ENCODE measurements around the gene GUCY1B1. TPM values are rescaled to one million over a fixed set of nuclear protein-coding genes. Genes with fewer than 3 reads are reported as not detected.

The GUCY1B1 gene
- total RNA-seq, 1 experiment from 2014 or later: not detected

DNA sequence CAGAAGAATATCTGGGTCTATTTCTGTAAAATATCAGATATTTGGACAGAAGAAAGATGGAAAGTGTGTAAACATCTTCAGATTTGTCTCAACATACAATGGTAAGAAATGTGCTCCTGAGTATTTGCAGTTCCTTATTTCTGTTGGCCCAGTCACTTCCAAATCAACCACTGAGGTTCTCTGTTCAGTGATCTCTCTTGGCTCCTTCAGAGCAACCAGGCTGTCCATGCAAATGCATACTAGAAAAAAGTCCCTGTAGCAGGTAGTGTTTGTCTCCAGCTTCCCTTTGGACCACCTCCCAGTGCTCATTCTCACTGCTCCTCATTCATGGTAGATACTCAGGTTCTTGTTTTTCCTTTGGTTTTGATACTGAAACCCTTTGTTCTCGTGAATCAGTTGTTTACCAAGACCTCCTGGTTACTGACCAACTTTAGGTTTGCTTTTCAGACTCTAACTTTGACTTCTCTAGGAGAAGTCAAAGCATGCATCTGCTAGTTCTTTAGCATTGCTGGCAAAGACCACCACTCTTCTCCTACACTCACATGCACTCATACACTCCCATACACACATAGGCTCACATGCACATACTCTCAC is 78.5 kb downstream of the GUCY1B1 start:
- BruUV-seq (replicated peaks): no TSS peak
- ChIA-PET CTCF (no interaction called here), RAD21 (ENCODE audit: low non-redundant PET in 1 of 2, low total read pairs in 2 of 2, uncharacterized antibody in 2 of 2, unreplicated experiment in 2 of 2) (no interaction called here), POLR2A (no interaction called here)
- no peaks in the 10 kb centered on the region for H3K79me2 ChIP-seq (ENCODE audit: insufficient read depth, low read length)
- H3K4me1 ChIP-seq (ENCODE audit: control insufficient read depth in 1 of 2, insufficient read depth in 2 of 2, low read length in 2 of 2): no peaks in the 10 kb centered on the region
- H2AFZ ChIP-seq (ENCODE audit: low read depth, low read length, poor library complexity, severe bottlenecking): no peak overlapping the region
- H3K9me3 ChIP-seq (ENCODE audit: control insufficient read depth in 1 of 2, insufficient read depth in 1 of 2, low read depth in 1 of 2, low read length in 2 of 2): no peaks in the 10 kb centered on the region
- intact Hi-C loops (cut with micrococcal nuclease): no loop called here
- DNase-seq (ENCODE audit: low read depth, low spot score): no peak
- H3K9me2 ChIP-seq (ENCODE audit: insufficient read depth): no peaks in the 10 kb centered on the region
- H3K4me3 ChIP-seq (replicated peaks in 1 of 2; ENCODE audit: low read depth in 1 of 2, low read length in 2 of 2): no peak overlapping the region
- H3K27ac ChIP-seq (ENCODE audit: low read depth, low read length): no peak overlapping the region
- H3K9ac ChIP-seq (ENCODE audit: low read length): no peak overlapping the region
- no peaks in the 10 kb centered on the region for H3K27me3 ChIP-seq (ENCODE audit: insufficient read depth, low read length)
- TF ChIP-seq FOSL1 (IDR thresholded peaks at IDR 0.05; ENCODE audit: low read depth) (no peak), RAD21 (IDR thresholded peaks at IDR 0.05; ENCODE audit: low read depth) (no peak)
- H4K20me1 ChIP-seq (ENCODE audit: insufficient read depth): no peaks in the 10 kb centered on the region
- H3K36me3 ChIP-seq (ENCODE audit: control insufficient read depth in 1 of 2, insufficient read depth in 2 of 2, low read length in 2 of 2): no peaks in the 10 kb centered on the region
- no peak for ATAC-seq
- H3K4me2 ChIP-seq (ENCODE audit: low read length): no peak overlapping the region

DNA sequence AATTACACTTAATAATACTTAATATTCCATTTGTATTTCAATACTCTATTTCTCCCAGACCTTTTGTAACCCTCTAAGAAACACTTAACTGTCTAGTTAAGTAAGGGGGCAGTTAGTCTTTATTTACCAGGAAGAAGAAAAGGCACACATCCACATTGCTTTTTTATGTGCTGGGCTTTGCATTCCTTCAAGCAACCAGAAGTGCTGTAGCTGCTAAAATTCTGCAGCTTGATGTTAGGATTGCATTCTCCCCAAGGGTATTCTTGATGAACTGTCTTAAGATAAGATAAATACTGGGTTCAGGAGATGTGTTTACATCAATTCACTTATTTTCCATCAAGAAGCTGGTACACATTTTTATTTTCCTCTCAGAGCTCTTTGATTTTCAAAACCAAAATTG is 83.3 kb downstream of the GUCY1B1 start:
- RAD21 ChIA-PET (ENCODE audit: low non-redundant PET in 1 of 2, low total read pairs in 2 of 2, uncharacterized antibody in 2 of 2, unreplicated experiment in 2 of 2): no interaction called here
- intact Hi-C loops (cut with micrococcal nuclease): no loop called here
- no TSS peak for BruUV-seq (replicated peaks)
- CTCF ChIA-PET: no interaction called here
- no peaks in the 10 kb centered on the region for H3K9me2 ChIP-seq (ENCODE audit: insufficient read depth)
- POLR2A ChIA-PET: no interaction called here
- H3K27ac ChIP-seq (ENCODE audit: low read depth, low read length): no peak overlapping the region
- TF ChIP-seq ATF3 (IDR thresholded peaks at IDR 0.05) (no peak), JUND (IDR thresholded peaks at IDR 0.05) (no peak), ZFX (IDR thresholded peaks at IDR 0.05) (no peak), ZNF274 (IDR thresholded peaks at IDR 0.05; ENCODE audit: low read depth, low read length) (no peak), TCF7L2 (IDR thresholded peaks at IDR 0.05; ENCODE audit: borderline replicate concordance, extremely low read depth, insufficient read depth, insufficient read length) (no peak), EZH2phosphoT487 (IDR thresholded peaks at IDR 0.05; ENCODE audit: borderline replicate concordance) (no peak), CTCF (IDR thresholded peaks at IDR 0.05 in 2 of 3, conservative IDR thresholded peaks at IDR 0.05 in 1 of 3; ENCODE audit: borderline replicate concordance in 1 of 3, insufficient read depth in 1 of 3, low read depth in 2 of 3, low read length in 2 of 3) (no peak), ZBTB33 (IDR thresholded peaks at IDR 0.05; ENCODE audit: extremely low read depth, insufficient replicate concordance, low read length) (no peak), CBX3 (IDR thresholded peaks at IDR 0.05; ENCODE audit: low read depth) (no peak), YY1 (IDR thresholded peaks at IDR 0.05; ENCODE audit: extremely low read depth, insufficient replicate concordance, low read depth, low read length) (no peak), RAD21 (IDR thresholded peaks at IDR 0.05; ENCODE audit: low read depth) (no peak), POLR2A (IDR thresholded peaks at IDR 0.05; ENCODE audit: borderline replicate concordance, extremely low read depth, insufficient read depth, insufficient read length) (no peak)
- H3K36me3 ChIP-seq (ENCODE audit: control insufficient read depth in 1 of 2, insufficient read depth in 2 of 2, low read length in 2 of 2): no peaks in the 10 kb centered on the region
- no peaks in the 10 kb centered on the region for H3K9me3 ChIP-seq (ENCODE audit: control insufficient read depth in 1 of 2, insufficient read depth in 1 of 2, low read depth in 1 of 2, low read length in 2 of 2)
- H3K4me1 ChIP-seq (ENCODE audit: control insufficient read depth in 1 of 2, insufficient read depth in 2 of 2, low read length in 2 of 2): no peaks in the 10 kb centered on the region
- no peak overlapping the region for H3K4me3 ChIP-seq (replicated peaks in 1 of 2; ENCODE audit: low read depth in 1 of 2, low read length in 2 of 2)
- H3K27me3 ChIP-seq (ENCODE audit: insufficient read depth, low read length): no peaks in the 10 kb centered on the region
- no peaks in the 10 kb centered on the region for H4K20me1 ChIP-seq (ENCODE audit: insufficient read depth)
- H3K9ac ChIP-seq (ENCODE audit: low read length): no peak overlapping the region
- DNase-seq (ENCODE audit: low read depth, low spot score) (no peak), ATAC-seq (no peak)
- no peak overlapping the region for H3K4me2 ChIP-seq (ENCODE audit: low read length)
- H2AFZ ChIP-seq (ENCODE audit: low read depth, low read length, poor library complexity, severe bottlenecking): no peak overlapping the region
- H3K79me2 ChIP-seq (ENCODE audit: insufficient read depth, low read length): no peaks in the 10 kb centered on the region

Data from HCT116 (cell line).